Uterus (tissue), 4 donors: ENCODE data around the gene PPFIA4. TPM values are rescaled to one million over a fixed set of nuclear protein-coding genes. Genes with fewer than 3 reads are reported as not detected.

Experiments used
- DNase-seq, 2 donors: peaks; one replicate each; pipeline ENCODE4 v3.0.0-alpha.2; 2019 to 2020
- H3K27ac ChIP-seq, 2 donors: fragments of 200-600 bp; sonication (generic); 1 replicate in 1 of 2; 2 replicates in 1 of 2; pipeline ENCODE4 v1.5.1; 2016 to 2018
- H3K27me3 ChIP-seq, 2 donors: fragments of 200-600 bp; sonication (generic); one replicate each; pipeline ENCODE4 v1.5.1; 2018 to 2019; ENCODE audit warnings: control low read depth in 1 of 2
- H3K36me3 ChIP-seq, 2 donors: fragments of 200-600 bp; sonication (generic); one replicate each; pipeline ENCODE4 v1.5.1; 2019; ENCODE audit warnings: control low read depth in 1 of 2
- H3K4me1 ChIP-seq, 2 donors: fragments of 200-600 bp; sonication (generic); one replicate each; pipeline ENCODE4 v1.5.1; 2018 to 2019; ENCODE audit warnings: control low read depth in 1 of 2
- H3K4me3 ChIP-seq, 2 donors: fragments of 200-600 bp; sonication (generic); 1 replicate in 1 of 2; 2 replicates in 1 of 2; pipeline ENCODE4 v1.5.1; 2018 to 2019; ENCODE audit warnings: mild to moderate bottlenecking in 1 of 2
- H3K9me3 ChIP-seq, 2 donors: fragments of 200-600 bp; sonication (generic); one replicate each; pipeline ENCODE4 v1.5.1; 2019; ENCODE audit warnings: control low read depth in 1 of 2
- POLR2A ChIP-seq, 2 donors: fragments of 450-650 bp; IDR thresholded peaks; one replicate each; pipeline ENCODE4 v1.6.1; 2016; ENCODE audit warnings: antibody characterized with exemption in 2 of 2, mild to moderate bottlenecking in 1 of 2, moderate library complexity in 1 of 2
- intact Hi-C: fragments of 100-400 bp; cut with DNase I; formaldehyde crosslinking; loops from one replicate; pipeline ENCODE4 v1.15.1; 2023; ENCODE audit warnings: low total_unique reads
- total RNA-seq, 4 donors: library from RNA; depleted of rRNA in 3 of 4; stranded (reverse); fragments of >200 nt in 3 of 4; gene quantifications; one replicate each; pipeline versions ENCODE4 v1.1.0 to v1.2.4, GENCODE V29; 2014 to 2023
- TF ChIP-seq, protein P1 (sequence below), 4 experiments: fragments of 200-600 bp in 2 of 4; fragments of 450-650 bp in 2 of 4; sonication (generic) in 2 of 4; IDR thresholded peaks; one replicate each; pipeline ENCODE4 v1.5.1; 2016 to 2019; ENCODE audit warnings: antibody characterized with exemption in 4 of 4, mild to moderate bottlenecking in 2 of 4, moderate library complexity in 1 of 4
- donor health status: DM: yes; HTN: yes; CAD: no.

The PPFIA4 gene
- total RNA-seq, 4 donors from 2014 or later: 0.26 to 7.6 (median 6.5) TPM; not detected in 1

GRCh38 chr1:203103216-203103615 lies 76.9 kb downstream of the PPFIA4 start:
- DNase-seq: no peak
- H3K9me3 ChIP-seq: no peaks in the 10 kb centered on the region
- intact Hi-C loops: no loop called here
- H3K4me1 ChIP-seq: no peaks in the 10 kb centered on the region
- no peaks in the 10 kb centered on the region for H3K27me3 ChIP-seq
- H3K4me3 ChIP-seq: no peak overlapping the region
- no peaks in the 10 kb centered on the region for H3K36me3 ChIP-seq
- TF ChIP-seq, protein P1, sequence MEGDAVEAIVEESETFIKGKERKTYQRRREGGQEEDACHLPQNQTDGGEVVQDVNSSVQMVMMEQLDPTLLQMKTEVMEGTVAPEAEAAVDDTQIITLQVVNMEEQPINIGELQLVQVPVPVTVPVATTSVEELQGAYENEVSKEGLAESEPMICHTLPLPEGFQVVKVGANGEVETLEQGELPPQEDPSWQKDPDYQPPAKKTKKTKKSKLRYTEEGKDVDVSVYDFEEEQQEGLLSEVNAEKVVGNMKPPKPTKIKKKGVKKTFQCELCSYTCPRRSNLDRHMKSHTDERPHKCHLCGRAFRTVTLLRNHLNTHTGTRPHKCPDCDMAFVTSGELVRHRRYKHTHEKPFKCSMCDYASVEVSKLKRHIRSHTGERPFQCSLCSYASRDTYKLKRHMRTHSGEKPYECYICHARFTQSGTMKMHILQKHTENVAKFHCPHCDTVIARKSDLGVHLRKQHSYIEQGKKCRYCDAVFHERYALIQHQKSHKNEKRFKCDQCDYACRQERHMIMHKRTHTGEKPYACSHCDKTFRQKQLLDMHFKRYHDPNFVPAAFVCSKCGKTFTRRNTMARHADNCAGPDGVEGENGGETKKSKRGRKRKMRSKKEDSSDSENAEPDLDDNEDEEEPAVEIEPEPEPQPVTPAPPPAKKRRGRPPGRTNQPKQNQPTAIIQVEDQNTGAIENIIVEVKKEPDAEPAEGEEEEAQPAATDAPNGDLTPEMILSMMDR (IDR thresholded peaks at IDR 0.05): no peak
- TF ChIP-seq POLR2A (IDR thresholded peaks at IDR 0.05): no peak
- H3K27ac ChIP-seq: no peak overlapping the region

DNA sequence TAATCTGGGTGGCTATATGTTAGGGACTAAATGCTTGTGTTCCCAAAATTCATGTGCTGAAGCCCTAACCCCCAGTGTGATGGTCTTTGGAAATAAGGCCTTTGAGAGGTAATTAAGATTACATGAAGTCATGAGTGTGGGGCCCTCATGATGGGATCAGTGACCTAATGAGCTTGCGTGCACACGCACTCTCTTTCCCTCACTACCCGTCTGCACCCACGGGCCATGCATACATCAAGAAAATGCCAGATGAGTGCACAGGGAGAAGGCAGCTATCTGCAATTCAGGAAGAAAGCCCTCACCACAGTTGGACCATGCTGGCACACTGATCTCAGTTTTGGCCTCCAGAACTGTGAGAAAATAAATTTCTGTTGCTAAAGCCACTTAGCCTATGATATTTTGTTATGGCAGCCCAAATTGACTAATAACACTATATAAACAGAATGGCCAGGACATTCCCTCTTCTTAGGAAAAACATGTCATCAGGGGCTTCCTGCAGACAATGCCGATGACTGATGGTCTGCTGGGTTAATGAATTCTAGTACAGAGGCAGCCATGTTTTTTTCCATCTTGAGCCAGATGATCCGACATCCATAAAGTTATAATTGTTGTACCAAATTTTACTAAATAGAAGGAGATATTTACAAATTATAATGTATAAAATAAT lies 77.7 kb downstream of the PPFIA4 start:
- Histone ChIP-seq H3K4me1 (no peaks in the 10 kb centered on the region), H3K4me3 (no peak overlapping the region), H3K27me3 (no peaks in the 10 kb centered on the region), H3K27ac (no peak overlapping the region), H3K9me3 (no peaks in the 10 kb centered on the region), H3K36me3 (no peaks in the 10 kb centered on the region)
- intact Hi-C loops: no loop called here
- DNase-seq: no peak
- TF ChIP-seq POLR2A (IDR thresholded peaks at IDR 0.05): no peak
- TF ChIP-seq, protein P1 (IDR thresholded peaks at IDR 0.05): no peak

- no peak for DNase-seq
Measured at GRCh38 chr1:203104789-203105390, 78.6 kb downstream of the PPFIA4 start.

GRCh38 chr1:203112475-203112874 lies 86.2 kb downstream of the PPFIA4 start:
- TF ChIP-seq, protein P1 (IDR thresholded peaks at IDR 0.05): no peak
- TF ChIP-seq POLR2A (IDR thresholded peaks at IDR 0.05): no peak
- no peaks in the 10 kb centered on the region for H3K9me3 ChIP-seq
- no peak for DNase-seq
- no peaks in the 10 kb centered on the region for H3K4me1 ChIP-seq
- no peaks in the 10 kb centered on the region for H3K27me3 ChIP-seq
- intact Hi-C loops: no loop called here
- H3K27ac ChIP-seq: no peak overlapping the region
- no peaks in the 10 kb centered on the region for H3K36me3 ChIP-seq
- no peak overlapping the region for H3K4me3 ChIP-seq

More at GRCh38 chr1:203104789-203105390, 78.6 kb downstream of the PPFIA4 start:
- TF ChIP-seq, protein P1 (IDR thresholded peaks at IDR 0.05): no peak
- TF ChIP-seq POLR2A (IDR thresholded peaks at IDR 0.05): no peak
- Histone ChIP-seq H3K27ac (no peak overlapping the region), H3K36me3 (no peaks in the 10 kb centered on the region), H3K4me1 (no peaks in the 10 kb centered on the region), H3K27me3 (no peaks in the 10 kb centered on the region), H3K9me3 (no peaks in the 10 kb centered on the region), H3K4me3 (no peak overlapping the region)
- intact Hi-C loops: no loop called here

DNA sequence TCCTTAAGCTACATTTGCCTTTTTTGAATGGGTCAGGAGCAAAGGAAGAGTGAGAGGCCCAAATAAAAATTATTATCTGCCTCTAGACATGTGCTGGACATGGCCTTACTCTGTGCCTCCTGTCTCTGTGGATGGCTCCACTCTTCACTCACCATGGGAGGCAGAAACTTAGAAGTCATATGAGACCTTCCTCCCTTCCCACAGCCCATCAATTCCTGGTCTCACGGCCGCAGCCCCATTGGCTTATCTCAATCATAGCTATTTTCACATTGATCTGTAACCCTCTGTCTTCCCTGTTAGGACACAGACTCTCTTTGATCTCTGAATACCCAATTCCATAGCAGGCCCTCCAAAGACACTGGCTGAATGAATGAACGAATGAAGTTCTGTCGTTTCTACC lies 87.0 kb downstream of the PPFIA4 start:
- intact Hi-C loops: no loop called here
- TF ChIP-seq POLR2A (IDR thresholded peaks at IDR 0.05): no peak
- TF ChIP-seq, protein P1 (IDR thresholded peaks at IDR 0.05): no peak
- no peaks in the 10 kb centered on the region for H3K36me3 ChIP-seq

More for the DNA sequence above, 87.0 kb downstream of the PPFIA4 start:
- Histone ChIP-seq H3K9me3 (no peaks in the 10 kb centered on the region), H3K4me3 (no peak overlapping the region), H3K4me1 (no peaks in the 10 kb centered on the region), H3K27me3 (no peaks in the 10 kb centered on the region), H3K27ac (no peak overlapping the region)
- no peak for DNase-seq
